ENCODE data around the gene NFKB1. TPM values are rescaled to one million over a fixed set of nuclear protein-coding genes. Genes with fewer than 3 reads are reported as not detected.

The NFKB1 gene
- total RNA-seq, 1 donor from 2014 or later = 24.6 TPM

DNA sequence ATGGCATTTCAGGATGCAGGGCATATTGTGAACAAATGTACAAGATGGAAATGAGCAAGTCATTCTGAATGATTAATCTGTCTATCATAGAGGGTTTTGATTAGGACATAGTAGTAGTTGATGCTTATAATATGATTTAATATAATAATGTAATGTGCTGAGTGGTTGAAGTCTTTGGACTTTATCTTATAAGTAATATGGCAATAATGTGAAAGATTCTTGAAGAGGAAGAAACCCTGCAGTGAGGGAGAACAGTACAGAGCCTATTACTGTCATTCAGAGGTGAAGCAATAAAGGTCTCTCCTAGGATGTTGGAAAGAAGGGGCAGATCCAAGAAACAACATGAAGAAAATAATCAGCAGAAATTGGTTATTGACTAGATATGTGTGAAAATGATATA, 16.6 kb downstream of the NFKB1 start:
- H3K4me3 Mint-ChIP-seq = no peak overlapping the region

DNA sequence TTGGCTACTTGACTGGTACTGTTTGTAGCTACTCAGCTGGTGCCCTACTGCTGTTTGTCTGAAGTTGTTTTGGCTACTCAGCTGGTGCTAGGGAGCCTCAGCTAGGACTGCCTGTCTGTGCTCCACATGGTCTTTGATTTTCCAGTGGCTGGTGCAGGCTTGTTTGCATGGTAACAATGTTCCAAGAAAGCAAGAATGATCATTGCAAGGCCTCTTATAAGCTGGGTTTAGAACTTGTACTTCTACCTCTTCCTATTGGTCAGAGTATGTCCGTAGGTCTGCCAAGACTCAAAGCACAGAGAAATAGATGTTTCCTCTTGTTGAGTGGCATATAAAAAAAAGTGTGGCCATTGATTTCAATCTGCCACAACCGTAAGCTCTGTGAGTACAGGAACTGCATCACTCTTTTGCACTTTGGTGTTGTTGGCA, 17.6 kb downstream of the NFKB1 start:
- Mint-ChIP-seq H3K27ac (ENCODE audit: unreplicated experiment) (no peak overlapping the region), H3K4me1 (peaks cover 19% of the 10 kb centered on the region), H3K9me3 (peaks cover 13% of the 10 kb centered on the region), H3K27me3 (ENCODE audit: low read depth) (no peaks in the 10 kb centered on the region), H3K36me3 (ENCODE audit: low read depth) (peaks cover 18% of the 10 kb centered on the region), H3K4me3 (no peak overlapping the region)
- TF ChIP-seq, protein P1, sequence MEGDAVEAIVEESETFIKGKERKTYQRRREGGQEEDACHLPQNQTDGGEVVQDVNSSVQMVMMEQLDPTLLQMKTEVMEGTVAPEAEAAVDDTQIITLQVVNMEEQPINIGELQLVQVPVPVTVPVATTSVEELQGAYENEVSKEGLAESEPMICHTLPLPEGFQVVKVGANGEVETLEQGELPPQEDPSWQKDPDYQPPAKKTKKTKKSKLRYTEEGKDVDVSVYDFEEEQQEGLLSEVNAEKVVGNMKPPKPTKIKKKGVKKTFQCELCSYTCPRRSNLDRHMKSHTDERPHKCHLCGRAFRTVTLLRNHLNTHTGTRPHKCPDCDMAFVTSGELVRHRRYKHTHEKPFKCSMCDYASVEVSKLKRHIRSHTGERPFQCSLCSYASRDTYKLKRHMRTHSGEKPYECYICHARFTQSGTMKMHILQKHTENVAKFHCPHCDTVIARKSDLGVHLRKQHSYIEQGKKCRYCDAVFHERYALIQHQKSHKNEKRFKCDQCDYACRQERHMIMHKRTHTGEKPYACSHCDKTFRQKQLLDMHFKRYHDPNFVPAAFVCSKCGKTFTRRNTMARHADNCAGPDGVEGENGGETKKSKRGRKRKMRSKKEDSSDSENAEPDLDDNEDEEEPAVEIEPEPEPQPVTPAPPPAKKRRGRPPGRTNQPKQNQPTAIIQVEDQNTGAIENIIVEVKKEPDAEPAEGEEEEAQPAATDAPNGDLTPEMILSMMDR (conservative IDR thresholded peaks at IDR 0.05) = no peak
- no peak for DNase-seq (ENCODE audit: low read depth, low spot score)

More for the DNA sequence above, 16.6 kb downstream of the NFKB1 start:
- Mint-ChIP-seq H3K4me1 (peaks cover 11% of the 10 kb centered on the region), H3K9me3 (peaks cover 13% of the 10 kb centered on the region), H3K27ac (ENCODE audit: unreplicated experiment) (no peak overlapping the region), H3K36me3 (ENCODE audit: low read depth) (peaks cover 18% of the 10 kb centered on the region), H3K27me3 (ENCODE audit: low read depth) (no peaks in the 10 kb centered on the region)
- TF ChIP-seq, protein P1 (conservative IDR thresholded peaks at IDR 0.05) = no peak
- no peak for DNase-seq (ENCODE audit: low read depth, low spot score)

DNA sequence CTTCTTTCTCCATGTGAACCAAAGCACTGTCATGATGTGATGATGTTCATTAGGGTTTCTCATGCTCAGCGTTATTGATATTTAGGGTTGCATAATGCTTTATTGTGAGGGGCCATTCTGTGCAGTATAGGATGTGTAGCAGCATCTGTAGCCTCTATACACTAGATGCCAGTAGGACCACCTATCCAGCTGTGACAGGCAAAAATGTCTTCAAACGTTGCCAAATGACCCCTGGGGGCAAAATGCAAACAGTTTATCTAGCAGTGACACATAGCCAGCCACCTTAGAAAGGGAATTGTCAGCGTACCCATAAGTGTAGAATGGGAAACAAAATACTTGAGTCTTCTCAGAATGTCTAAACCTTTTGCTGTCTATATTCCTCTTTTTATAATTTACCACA, 18.8 kb downstream of the NFKB1 start:
- no peak overlapping the region for H3K27ac Mint-ChIP-seq (ENCODE audit: unreplicated experiment)
- DNase-seq (ENCODE audit: low read depth, low spot score) = no peak
- TF ChIP-seq, protein P1 (conservative IDR thresholded peaks at IDR 0.05) = no peak
- H3K27me3 Mint-ChIP-seq (ENCODE audit: low read depth) = no peaks in the 10 kb centered on the region
- H3K36me3 Mint-ChIP-seq (ENCODE audit: low read depth) = peaks cover 13% of the 10 kb centered on the region
- H3K4me1 Mint-ChIP-seq = peaks cover 14% of the 10 kb centered on the region
- peaks cover 8% of the 10 kb centered on the region for H3K9me3 Mint-ChIP-seq
- H3K4me3 Mint-ChIP-seq = no peak overlapping the region

DNA sequence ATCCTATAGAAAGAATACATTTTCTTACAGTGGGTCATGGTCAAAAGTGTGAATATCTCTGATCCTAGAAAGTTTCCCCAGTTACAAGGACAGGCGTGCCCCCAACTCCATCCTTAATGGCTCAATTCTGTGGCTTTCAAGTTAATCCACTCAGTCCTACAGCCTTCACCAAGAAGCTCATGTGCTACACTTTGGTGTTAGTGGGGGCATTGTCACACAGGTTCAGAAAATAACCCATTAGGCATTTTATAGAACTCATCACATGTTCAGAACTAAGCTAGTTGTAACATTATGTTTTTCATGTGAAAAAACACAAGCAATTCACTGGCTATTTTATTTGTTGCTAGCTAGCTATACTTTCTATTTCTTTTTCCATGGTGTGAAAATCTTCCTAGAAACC, 20.4 kb downstream of the NFKB1 start:
- peaks cover 14% of the 10 kb centered on the region for H3K4me1 Mint-ChIP-seq
- H3K27ac Mint-ChIP-seq (ENCODE audit: unreplicated experiment) = no peak overlapping the region
- TF ChIP-seq, protein P1 (conservative IDR thresholded peaks at IDR 0.05) = no peak
- H3K27me3 Mint-ChIP-seq (ENCODE audit: low read depth) = no peaks in the 10 kb centered on the region
- peaks cover 3% of the 10 kb centered on the region for H3K36me3 Mint-ChIP-seq (ENCODE audit: low read depth)
- no peak overlapping the region for H3K4me3 Mint-ChIP-seq
- no peak for DNase-seq (ENCODE audit: low read depth, low spot score)
- peaks cover 2% of the 10 kb centered on the region for H3K9me3 Mint-ChIP-seq

DNA sequence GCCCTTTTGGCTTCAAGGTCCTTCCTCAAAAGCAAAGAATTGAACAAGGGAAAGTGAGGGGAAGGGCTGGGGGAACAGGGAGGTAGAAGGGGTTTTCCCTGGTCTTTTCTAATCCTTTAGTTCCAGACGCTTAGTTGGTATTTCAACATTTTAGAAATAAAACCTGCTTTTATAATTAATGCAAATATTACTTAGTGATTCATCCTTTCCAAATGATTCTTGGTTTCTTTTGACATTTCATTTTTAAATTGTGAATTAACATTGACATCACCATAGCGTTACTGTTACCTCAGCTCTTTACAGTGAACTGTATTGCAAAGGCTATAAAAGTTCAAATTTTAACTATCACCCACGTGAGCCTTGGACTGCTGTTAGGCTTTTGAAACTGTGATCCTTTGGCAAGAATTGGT, 20.9 kb downstream of the NFKB1 start:
- no peaks in the 10 kb centered on the region for H3K9me3 Mint-ChIP-seq
- H3K27ac Mint-ChIP-seq (ENCODE audit: unreplicated experiment) = no peak overlapping the region
- H3K4me1 Mint-ChIP-seq = peaks cover 14% of the 10 kb centered on the region
- TF ChIP-seq, protein P1 (conservative IDR thresholded peaks at IDR 0.05) = no peak
- no peak overlapping the region for H3K4me3 Mint-ChIP-seq
- H3K27me3 Mint-ChIP-seq (ENCODE audit: low read depth) = no peaks in the 10 kb centered on the region
- H3K36me3 Mint-ChIP-seq (ENCODE audit: low read depth) = no peaks in the 10 kb centered on the region
- no peak for DNase-seq (ENCODE audit: low read depth, low spot score)

DNA sequence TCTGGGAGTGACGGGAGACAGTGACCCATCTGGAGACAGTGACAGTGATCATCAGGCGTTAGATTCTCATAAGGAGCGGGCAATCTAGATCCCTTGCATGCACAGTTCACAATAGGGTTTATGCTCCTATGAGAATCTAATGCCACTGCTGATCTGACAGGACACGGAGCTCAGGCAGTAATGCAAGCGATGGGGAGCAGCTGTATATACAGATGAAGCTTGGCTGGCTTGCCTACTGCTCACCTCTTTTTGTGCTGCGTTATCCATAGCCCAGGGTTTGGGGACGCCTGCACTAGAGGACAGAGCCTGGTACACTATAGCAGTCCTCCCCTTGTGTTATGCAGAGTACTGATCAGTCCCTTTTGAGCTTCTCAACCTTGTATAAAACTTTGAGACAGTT, 23.5 kb downstream of the NFKB1 start:
- TF ChIP-seq, protein P1 (conservative IDR thresholded peaks at IDR 0.05) = no peak
- no peaks in the 10 kb centered on the region for H3K9me3 Mint-ChIP-seq
- no peak overlapping the region for H3K4me3 Mint-ChIP-seq
- H3K27me3 Mint-ChIP-seq (ENCODE audit: low read depth) = no peaks in the 10 kb centered on the region
- H3K36me3 Mint-ChIP-seq (ENCODE audit: low read depth) = no peaks in the 10 kb centered on the region
- H3K27ac Mint-ChIP-seq (ENCODE audit: unreplicated experiment) = no peak overlapping the region
- DNase-seq (ENCODE audit: low read depth, low spot score) = no peak
- peaks cover 15% of the 10 kb centered on the region for H3K4me1 Mint-ChIP-seq
